GM21825 (cell line): ENCODE measurements around the gene SNTG2.
"Not testable (repeated sequence)": the region's sequence is repeated elsewhere in the genome, so short reads cannot be mapped to it uniquely, and the experiment has no call there.

Experiments used
- ATAC-seq: cut with Tn5 transposase; IDR thresholded peaks from one replicate; pipeline ENCODE4 v1.9.1; 2021; ENCODE audit warnings: mild to moderate bottlenecking, moderate library complexity; ENCODE audit not compliant: unreplicated experiment

Gene SNTG2

GRCh38 chr2:1400943-1401735 lies 450.5 kb downstream of the SNTG2 start:
- ATAC-seq, result no peak

DNA sequence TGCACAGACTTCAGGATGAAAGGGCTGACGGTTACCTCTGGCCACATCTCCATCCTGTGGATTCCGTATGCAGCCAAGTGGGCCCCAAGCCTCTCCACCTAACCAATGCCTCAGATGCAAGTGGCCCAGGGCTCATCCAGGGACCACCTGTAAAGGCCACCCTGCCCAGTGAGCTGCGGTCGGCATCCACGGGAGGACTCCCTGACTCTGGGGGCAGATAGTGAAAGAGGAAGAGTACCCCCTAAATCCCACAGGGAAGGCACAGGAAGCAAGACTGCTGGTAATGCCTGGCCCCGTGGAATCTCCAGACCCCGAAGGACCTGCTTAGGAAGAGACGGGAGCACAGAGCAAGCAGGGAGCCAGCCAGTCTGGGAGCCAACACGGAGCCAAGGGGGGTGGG lies 451.4 kb downstream of the SNTG2 start:
- no peak for ATAC-seq

DNA sequence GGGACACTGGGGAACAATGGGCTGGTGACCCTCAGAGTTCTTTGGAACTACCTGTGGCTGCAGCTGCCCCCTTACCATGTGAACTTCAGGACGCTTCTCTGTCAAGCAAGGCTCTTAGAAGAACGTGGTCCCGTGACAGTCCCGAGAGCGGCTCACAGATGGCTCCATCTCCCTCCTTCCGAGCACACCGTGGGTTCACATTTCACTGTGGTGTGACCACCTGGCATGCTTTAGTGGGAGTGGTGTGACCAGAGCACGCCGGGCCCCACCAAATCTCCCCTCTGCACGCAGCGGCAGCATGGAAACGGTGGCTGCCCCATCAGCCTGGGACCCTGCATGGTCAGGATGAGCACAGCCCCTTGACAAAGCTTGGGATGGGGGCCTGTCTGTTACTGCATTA lies 452.9 kb downstream of the SNTG2 start:
- no peak for ATAC-seq

GRCh38 chr2:1405124-1405523 lies 454.5 kb downstream of the SNTG2 start:
- ATAC-seq, result no peak

DNA sequence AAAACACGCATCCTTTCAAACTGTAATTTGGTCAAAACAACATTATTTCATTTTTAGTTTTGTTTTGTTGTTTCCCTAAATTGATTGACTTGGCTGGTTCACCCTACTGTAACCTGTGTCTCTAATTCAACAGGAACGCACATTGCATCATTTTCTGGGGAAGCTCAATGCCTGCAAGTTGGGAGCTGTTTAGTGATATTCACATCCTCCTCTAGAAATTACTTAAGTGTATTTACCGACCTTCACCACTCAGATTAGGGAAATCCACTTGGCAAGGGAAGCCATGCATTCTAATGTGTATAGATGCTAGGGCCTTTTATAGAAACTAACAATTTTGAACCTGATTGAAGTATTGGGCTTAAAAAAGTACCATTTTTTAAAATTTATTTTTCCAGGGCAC lies 455.3 kb downstream of the SNTG2 start:
- no peak for ATAC-seq

GRCh38 chr2:1406434-1406833 lies 455.8 kb downstream of the SNTG2 start:
- no peak for ATAC-seq

GRCh38 chr2:1407950-1408675 lies 457.5 kb downstream of the SNTG2 start:
- no peak for ATAC-seq

DNA sequence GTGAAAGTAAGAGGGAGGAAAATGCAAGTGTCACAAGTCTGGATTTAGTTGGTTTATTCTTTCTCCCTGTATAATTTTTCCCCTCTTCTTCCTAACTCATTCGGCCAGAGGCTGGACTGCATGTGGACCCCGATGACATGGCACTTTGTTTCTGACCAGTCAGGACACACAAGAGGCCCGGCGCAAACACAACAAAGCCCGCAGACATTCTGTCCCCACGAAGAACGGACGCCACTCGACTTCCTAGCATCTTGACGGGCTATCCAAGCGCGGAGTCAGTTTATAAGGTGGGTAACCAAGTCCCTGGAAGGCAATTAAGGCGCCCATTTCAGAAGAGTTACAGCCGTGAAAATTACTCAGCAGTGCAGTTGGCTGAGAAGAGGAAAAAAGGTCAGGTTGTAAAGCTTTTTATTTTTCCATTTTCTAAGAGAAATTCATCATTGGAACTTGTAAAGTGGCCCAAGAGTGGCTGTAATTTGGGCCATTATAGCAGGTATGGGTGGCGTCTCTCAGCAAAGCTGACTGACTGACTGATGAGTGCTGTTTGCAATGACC lies 462.6 kb downstream of the SNTG2 start, which contains the start of gene TPO:
Gene TPO, plus strand, starts transcription at position 308 of the 555 bp plus-strand sequence. CDS start 946 bp downstream, outside the sequence.
- no peak for ATAC-seq

DNA sequence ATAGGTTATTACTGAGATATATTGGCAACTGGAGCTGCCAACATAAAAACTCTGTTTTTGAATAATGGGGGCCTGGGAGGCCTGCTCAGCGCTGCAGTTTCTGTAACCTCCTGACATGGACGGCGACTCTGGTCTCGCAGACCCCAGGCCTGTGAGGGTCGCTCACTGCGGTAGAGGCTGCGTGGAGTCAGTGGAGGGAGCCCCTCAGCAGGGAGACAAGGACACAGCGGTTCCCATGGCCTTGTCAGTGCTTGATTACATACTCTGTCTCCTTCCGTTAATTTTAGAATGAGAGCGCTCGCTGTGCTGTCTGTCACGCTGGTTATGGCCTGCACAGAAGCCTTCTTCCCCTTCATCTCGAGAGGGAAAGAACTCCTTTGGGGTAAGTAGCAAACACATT lies 463.5 kb downstream of the SNTG2 start:
- ATAC-seq, result no peak

DNA sequence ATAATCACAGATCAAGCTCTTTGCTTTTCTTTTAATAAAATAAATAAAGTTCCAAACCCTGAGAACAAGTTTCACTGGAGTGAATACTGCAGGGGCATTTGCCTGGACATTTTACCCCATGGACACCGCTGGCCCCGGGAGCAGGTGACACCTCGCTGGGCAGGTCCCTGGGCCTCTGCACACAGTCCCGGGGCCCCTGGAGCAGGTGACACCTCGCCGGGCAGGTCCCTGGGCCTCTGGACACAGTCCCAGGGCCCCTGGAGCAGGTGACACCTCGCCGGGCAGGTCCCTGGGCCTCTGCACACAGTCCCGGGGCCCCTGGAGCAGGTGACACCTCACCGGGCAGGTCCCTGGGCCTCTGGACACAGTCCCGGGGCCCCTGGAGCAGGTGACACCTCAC lies 464.3 kb downstream of the SNTG2 start:
- ATAC-seq, result not testable (repeated sequence)

- ATAC-seq, result no peak
These were observed 464.9 kb downstream of the SNTG2 start for GRCh38 chr2:1415501-1415900.
